DOHH2 (cell line): ENCODE results near the gene MRPL40.

Source experiments
- H3F3A ChIP-seq: fragments of 200-600 bp; sonication (generic), shearing (Covaris generic); 2 replicates; pipeline ENCODE4 v1.6.0; 2016; ENCODE audit warnings: antibody characterized with exemption, mild to moderate bottlenecking; ENCODE audit not compliant: control insufficient read depth, insufficient read depth
- H3K27ac ChIP-seq: fragments of 200-600 bp; sonication (generic); 2 replicates; pipeline ENCODE4 v1.5.1; 2014; ENCODE audit warnings: low read depth, mild to moderate bottlenecking, low read length, moderate library complexity
- H3K27me3 ChIP-seq: fragments of 200-600 bp; sonication (generic); 2 replicates; pipeline ENCODE4 v1.6.1; 2014; ENCODE audit warnings: mild to moderate bottlenecking, low read length, mixed read lengths; ENCODE audit not compliant: control insufficient read depth
- H3K36me3 ChIP-seq: fragments of 200-600 bp; sonication (generic); 2 replicates; pipeline ENCODE4 v1.6.1; 2014; ENCODE audit warnings: mild to moderate bottlenecking, low read length, moderate library complexity, mixed read lengths; ENCODE audit not compliant: control insufficient read depth
- H3K4me1 ChIP-seq: fragments of 200-600 bp; sonication (generic); 2 replicates; pipeline ENCODE4 v1.6.1; 2014; ENCODE audit warnings: mild to moderate bottlenecking, low read length, mixed read lengths; ENCODE audit not compliant: control insufficient read depth
- H3K4me2 ChIP-seq: fragments of 200-600 bp; sonication (generic); 2 replicates; pipeline ENCODE4 v1.6.0; 2014; ENCODE audit warnings: mild to moderate bottlenecking, low read length, moderate library complexity
- H3K4me3 ChIP-seq: fragments of 200-600 bp; sonication (generic); 2 replicates; pipeline ENCODE4 v1.5.1; 2014; ENCODE audit warnings: mild to moderate bottlenecking, low read length, mixed read lengths
- H3K79me2 ChIP-seq: fragments of 200-600 bp; sonication (generic); 2 replicates; pipeline ENCODE4 v1.6.1; 2014; ENCODE audit warnings: mild to moderate bottlenecking, low read length, mixed read lengths; ENCODE audit not compliant: control insufficient read depth
- H3K9me2 ChIP-seq: fragments of 200-600 bp; sonication (generic); replicated peaks from 2 replicates; pipeline ENCODE4 v1.6.1; 2014; ENCODE audit warnings: mild to moderate bottlenecking, low read length, mixed read lengths; ENCODE audit not compliant: control insufficient read depth
- H3K9me3 ChIP-seq: fragments of 200-600 bp; sonication (generic); 2 replicates; pipeline ENCODE4 v1.6.1; 2014; ENCODE audit warnings: antibody characterized with exemption, low read length, mixed read lengths; ENCODE audit not compliant: control insufficient read depth, insufficient read depth
- H4K20me1 ChIP-seq: fragments of 200-600 bp; sonication (generic); 2 replicates; pipeline ENCODE4 v1.6.0; 2014; ENCODE audit warnings: low read depth, mild to moderate bottlenecking, antibody characterized with exemption, low read length, moderate library complexity; ENCODE audit not compliant: control insufficient read depth, insufficient read depth
- CTCF ChIP-seq: fragments of 200-600 bp; sonication (generic); IDR thresholded peaks from one replicate; pipeline ENCODE4 v1.5.1; 2014; ENCODE audit warnings: antibody characterized with exemption, mild to moderate bottlenecking, low read depth, low read length; ENCODE audit not compliant: poor library complexity, severe bottlenecking
- EZH2phosphoT487 ChIP-seq: fragments of 200-600 bp; sonication (generic); IDR thresholded peaks from 2 replicates; pipeline ENCODE4 v1.6.1; 2017; ENCODE audit warnings: borderline replicate concordance, mild to moderate bottlenecking, antibody characterized with exemption, low read length, moderate library complexity, mixed read lengths

MRPL40 gene

GRCh38 chr22:19396934-19397733 lies 35.2 kb upstream of the MRPL40 start:
- Histone ChIP-seq H3F3A (no peaks in the 10 kb centered on the region), H3K27ac (no peak overlapping the region), H3K27me3 (no peaks in the 10 kb centered on the region), H4K20me1 (0 out of 2 replicates have a peak, but pooled peaks cover 6% of the 10 kb centered on the region), H3K9me3 (no peaks in the 10 kb centered on the region), H3K36me3 (peaks cover 88% of the 10 kb centered on the region), H3K79me2 (no peaks in the 10 kb centered on the region), H3K4me1 (no peaks in the 10 kb centered on the region), H3K4me2 (no peak overlapping the region), H3K9me2 (no peaks in the 10 kb centered on the region), H3K4me3 (no peak overlapping the region)
- TF ChIP-seq CTCF, result no peak
- TF ChIP-seq EZH2phosphoT487, result no peak

- no peaks in the 10 kb centered on the region for H3F3A ChIP-seq
These were observed 34.6 kb upstream of the MRPL40 start for GRCh38 chr22:19397734-19398104.

GRCh38 chr22:19398206-19398605 lies 34.1 kb upstream of the MRPL40 start:
- Histone ChIP-seq H3K79me2 (no peaks in the 10 kb centered on the region), H3K9me3 (no peaks in the 10 kb centered on the region), H3F3A (no peaks in the 10 kb centered on the region), H3K4me2 (no peak overlapping the region), H4K20me1 (0 out of 2 replicates have a peak, but pooled peaks cover 6% of the 10 kb centered on the region), H3K27me3 (no peaks in the 10 kb centered on the region), H3K36me3 (peaks cover 79% of the 10 kb centered on the region), H3K9me2 (no peaks in the 10 kb centered on the region), H3K27ac (no peak overlapping the region), H3K4me1 (no peaks in the 10 kb centered on the region), H3K4me3 (no peak overlapping the region)
- no peak for TF ChIP-seq EZH2phosphoT487
- no peak for TF ChIP-seq CTCF

More at GRCh38 chr22:19397734-19398104, 34.6 kb upstream of the MRPL40 start:
- Histone ChIP-seq H3K4me1 (no peaks in the 10 kb centered on the region), H3K36me3 (peaks cover 82% of the 10 kb centered on the region), H3K27ac (no peak overlapping the region), H3K27me3 (no peaks in the 10 kb centered on the region), H4K20me1 (0 out of 2 replicates have a peak, but pooled peaks cover 6% of the 10 kb centered on the region), H3K9me3 (no peaks in the 10 kb centered on the region), H3K9me2 (no peaks in the 10 kb centered on the region), H3K4me3 (no peak overlapping the region), H3K4me2 (no peak overlapping the region), H3K79me2 (no peaks in the 10 kb centered on the region)
- TF ChIP-seq CTCF (no peak), EZH2phosphoT487 (no peak)
